Ishikawa (cell line): ENCODE results near the gene SNAPIN.

ENCODE experiments used
- CEBPB ChIP-seq: IDR thresholded peaks from 2 replicates; pipeline ENCODE4 v1.6.1; 2012
- CREB1 ChIP-seq: IDR thresholded peaks from 2 replicates; pipeline ENCODE4 v1.6.1; 2012; ENCODE audit warnings: low read depth
- EGR1 ChIP-seq: IDR thresholded peaks from 2 replicates; pipeline ENCODE4 v1.6.1; 2012
- EP300 ChIP-seq: IDR thresholded peaks from 2 replicates; pipeline ENCODE4 v1.6.1; 2012; ENCODE audit warnings: borderline replicate concordance
- FOXM1 ChIP-seq: IDR thresholded peaks from 2 replicates; pipeline ENCODE4 v1.6.1; 2012; ENCODE audit warnings: low read depth, borderline replicate concordance
- MAX ChIP-seq: IDR thresholded peaks from 2 replicates; pipeline ENCODE4 v1.6.1; 2012
- NFIC ChIP-seq: IDR thresholded peaks from 2 replicates; pipeline ENCODE4 v1.6.1; 2012
- RAD21 ChIP-seq: IDR thresholded peaks from 2 replicates; pipeline ENCODE4 v1.6.1; 2012; ENCODE audit warnings: low read depth
- REST ChIP-seq: IDR thresholded peaks from 2 replicates; pipeline ENCODE4 v1.6.1; 2012; ENCODE audit warnings: low read depth, mild to moderate bottlenecking
- TAF1 ChIP-seq: IDR thresholded peaks from 2 replicates; pipeline ENCODE4 v1.6.1; 2012; ENCODE audit warnings: low read depth, mild to moderate bottlenecking
- TCF12 ChIP-seq: IDR thresholded peaks from 2 replicates; pipeline ENCODE4 v1.6.1; 2012; ENCODE audit warnings: low read depth
- TEAD4 ChIP-seq: IDR thresholded peaks from 2 replicates; pipeline ENCODE4 v1.6.1; 2012
- USF1 ChIP-seq: IDR thresholded peaks from 2 replicates; pipeline ENCODE4 v1.6.1; 2012
- YY1 ChIP-seq: IDR thresholded peaks from 2 replicates; pipeline ENCODE4 v1.6.1; 2012; ENCODE audit warnings: low read depth
- ZBTB7A ChIP-seq: IDR thresholded peaks from 2 replicates; pipeline ENCODE4 v1.6.1; 2012; ENCODE audit warnings: low read depth

The SNAPIN gene

GRCh38 chr1:153655333-153655732, 3.2 kb upstream of the SNAPIN start:
- no peak for TF ChIP-seq YY1
- TF ChIP-seq RAD21: no peak
- TF ChIP-seq USF1: no peak
- TF ChIP-seq ZBTB7A: no peak
- TF ChIP-seq CEBPB: no peak
- TF ChIP-seq EGR1: no peak
- TF ChIP-seq TCF12: no peak

GRCh38 chr1:153659175-153659534, 652 bp downstream of the SNAPIN start:
- TF ChIP-seq REST: no peak
- TF ChIP-seq RAD21: no peak
- TF ChIP-seq MAX: no peak
- TF ChIP-seq NFIC: no peak
- no peak for TF ChIP-seq YY1
- TF ChIP-seq TCF12: no peak

- TF ChIP-seq USF1: no peak
- no peak for TF ChIP-seq MAX
Measured at GRCh38 chr1:153659656-153660055, 1.2 kb downstream of the SNAPIN start.

GRCh38 chr1:153661111-153661708, 2.7 kb downstream of the SNAPIN start:
- TF ChIP-seq EP300 (no peak), ZBTB7A (no peak), USF1 (no peak), TCF12 (no peak), RAD21 (no peak), REST (no peak), MAX (no peak), CEBPB (no peak), FOXM1 (no peak), YY1 (no peak), CREB1 (no peak), TAF1 (no peak), EGR1 (no peak), TEAD4 (no peak), NFIC (no peak)

- no peak for TF ChIP-seq FOXM1
- no peak for TF ChIP-seq USF1
- no peak for TF ChIP-seq RAD21
- TF ChIP-seq EGR1: no peak
- no peak for TF ChIP-seq NFIC
- no peak for TF ChIP-seq CREB1
- no peak for TF ChIP-seq TAF1
- TF ChIP-seq YY1: no peak
- no peak for TF ChIP-seq CEBPB
- no peak for TF ChIP-seq REST
- TF ChIP-seq TEAD4: no peak
- no peak for TF ChIP-seq EP300
- no peak for TF ChIP-seq MAX
- no peak for TF ChIP-seq TCF12
- TF ChIP-seq ZBTB7A: no peak
Measured at GRCh38 chr1:153662269-153662668, 3.8 kb downstream of the SNAPIN start.
